HG02885 (cell line): ENCODE data around the gene ATP8A1.

Source experiments
- ATAC-seq: cut with Tn5 transposase; IDR thresholded peaks from one replicate; pipeline ENCODE4 v1.9.1; 2021; ENCODE audit warnings: mild to moderate bottlenecking; ENCODE audit not compliant: unreplicated experiment, poor library complexity

The ATP8A1 gene

DNA sequence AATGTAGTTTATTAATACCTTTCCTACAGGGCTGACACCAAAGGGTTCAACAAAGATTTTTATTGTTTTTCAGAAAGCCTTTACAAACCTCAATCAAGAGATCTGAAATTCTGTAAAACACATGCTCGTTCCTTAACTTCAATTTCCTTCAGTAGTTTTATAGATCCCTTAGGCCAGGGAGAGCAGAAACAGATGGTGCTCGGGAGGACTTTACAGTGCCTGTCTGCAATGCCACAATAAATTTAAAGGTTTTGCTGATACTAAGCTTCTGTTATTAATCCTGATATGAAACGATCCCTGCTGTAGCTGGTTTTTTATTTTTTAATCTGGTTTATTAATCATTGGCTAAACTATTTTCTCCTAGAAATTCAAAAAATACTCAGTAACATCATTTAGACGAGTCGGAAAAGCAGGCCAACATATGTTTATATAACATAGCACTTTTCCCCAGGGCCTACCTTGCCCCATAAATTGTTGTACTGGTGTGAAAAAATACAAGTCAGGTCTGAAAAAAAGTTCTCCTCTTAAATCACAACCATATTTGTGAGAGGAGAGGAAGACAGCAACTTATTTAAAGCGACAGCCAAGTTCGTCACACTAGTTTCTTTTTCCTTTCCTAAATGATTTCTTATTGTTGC, 219.9 kb downstream of the ATP8A1 start:
- no peak for ATAC-seq

GRCh38 chr4:42428036-42428435, 228.9 kb downstream of the ATP8A1 start:
- no peak for ATAC-seq

DNA sequence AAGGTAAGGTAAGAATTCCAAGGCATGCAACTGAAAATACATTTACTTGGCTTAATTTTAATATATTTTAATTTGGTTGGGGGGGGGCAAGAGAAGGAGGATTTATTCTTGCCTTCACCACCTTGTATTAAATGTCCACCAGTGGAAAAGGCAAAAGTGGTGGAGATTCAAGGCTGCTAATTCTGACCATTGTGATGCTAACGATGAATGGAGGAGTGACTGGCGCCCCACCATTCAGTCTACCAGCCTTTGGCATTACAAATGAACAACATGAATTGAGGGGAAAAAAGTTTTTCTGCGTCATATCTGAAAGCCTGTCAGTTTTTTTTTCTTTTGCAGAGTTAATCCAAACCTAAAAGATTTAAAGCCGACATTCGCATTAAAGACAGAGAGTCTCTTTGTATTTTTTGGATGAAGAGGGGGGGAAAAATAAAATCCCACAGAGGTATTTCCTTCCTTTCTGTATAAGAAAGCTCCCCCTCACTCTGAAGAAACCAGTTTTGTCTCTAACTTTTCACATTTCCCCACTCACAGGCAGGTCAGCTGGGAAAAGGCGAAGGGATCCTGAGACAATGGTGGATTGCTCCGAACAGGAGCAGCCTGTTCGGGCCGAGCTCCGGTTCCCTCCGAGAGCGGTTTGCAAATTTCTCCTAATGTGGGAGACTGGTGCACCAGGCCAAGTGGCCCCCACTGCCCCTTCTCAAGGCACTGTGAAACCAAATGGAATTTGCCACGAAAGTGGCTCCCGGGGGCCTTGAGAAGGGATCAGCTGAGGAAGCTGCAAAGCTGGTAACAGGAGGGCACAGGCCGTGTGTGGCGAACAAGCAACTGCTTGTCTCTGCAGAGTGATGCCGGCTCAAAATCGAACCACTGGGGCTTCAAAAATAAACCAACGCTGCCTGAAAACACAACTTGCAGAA, 231.5 kb downstream of the ATP8A1 start:
- ATAC-seq, result no peak

- ATAC-seq, result no peak
Observed at GRCh38 chr4:42420140-42420539, 236.8 kb downstream of the ATP8A1 start.

GRCh38 chr4:42417550-42417949, 239.4 kb downstream of the ATP8A1 start:
- no peak for ATAC-seq

- ATAC-seq, result no peak
Observed at GRCh38 chr4:42416017-42416416, 240.9 kb downstream of the ATP8A1 start.

- no peak for ATAC-seq
Observed at GRCh38 chr4:42415281-42415680, 241.6 kb downstream of the ATP8A1 start.

GRCh38 chr4:42412251-42412650, 244.7 kb downstream of the ATP8A1 start:
- no peak for ATAC-seq

DNA sequence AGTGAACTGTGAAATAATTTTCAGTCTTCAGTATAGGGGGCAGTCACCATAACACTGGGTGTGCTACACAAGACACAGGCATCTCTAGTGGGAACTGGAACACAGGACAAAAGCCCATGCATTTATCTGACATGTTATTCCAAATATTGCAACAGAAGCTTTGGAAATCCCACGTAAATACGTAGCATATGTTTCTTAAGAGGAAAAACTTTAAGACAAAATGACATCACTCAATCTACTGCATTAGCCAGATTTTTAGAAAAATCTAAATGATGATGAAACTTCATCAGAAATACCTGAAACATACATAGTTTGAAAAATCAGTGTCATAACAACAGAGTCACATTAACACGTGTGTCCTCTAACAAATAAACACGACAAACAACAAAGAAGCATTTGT, 245.1 kb downstream of the ATP8A1 start:
- ATAC-seq, result no peak

GRCh38 chr4:42410446-42410845, 246.5 kb downstream of the ATP8A1 start:
- no peak for ATAC-seq

DNA sequence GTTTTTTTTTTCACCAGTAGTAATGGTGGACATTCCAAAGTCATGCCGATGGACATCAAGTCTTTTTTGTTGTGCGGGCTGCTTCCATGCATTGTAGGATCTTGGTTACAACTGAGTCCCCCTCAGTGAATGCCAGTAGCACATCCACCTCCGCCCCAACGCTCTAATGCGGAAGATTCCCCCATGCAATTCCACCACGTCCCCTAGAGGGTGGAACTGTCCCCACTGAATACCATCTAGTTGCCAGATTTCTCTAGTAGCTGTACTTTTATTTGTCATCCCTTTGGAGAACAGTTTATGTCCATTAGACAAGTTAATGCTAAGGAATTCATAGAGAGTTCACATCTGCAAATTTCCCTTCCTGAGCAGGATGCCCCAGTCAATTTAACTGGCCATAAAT, 252.9 kb downstream of the ATP8A1 start:
- ATAC-seq, result no peak

- no peak for ATAC-seq
Observed at GRCh38 chr4:42401171-42401570, 255.7 kb downstream of the ATP8A1 start.

DNA sequence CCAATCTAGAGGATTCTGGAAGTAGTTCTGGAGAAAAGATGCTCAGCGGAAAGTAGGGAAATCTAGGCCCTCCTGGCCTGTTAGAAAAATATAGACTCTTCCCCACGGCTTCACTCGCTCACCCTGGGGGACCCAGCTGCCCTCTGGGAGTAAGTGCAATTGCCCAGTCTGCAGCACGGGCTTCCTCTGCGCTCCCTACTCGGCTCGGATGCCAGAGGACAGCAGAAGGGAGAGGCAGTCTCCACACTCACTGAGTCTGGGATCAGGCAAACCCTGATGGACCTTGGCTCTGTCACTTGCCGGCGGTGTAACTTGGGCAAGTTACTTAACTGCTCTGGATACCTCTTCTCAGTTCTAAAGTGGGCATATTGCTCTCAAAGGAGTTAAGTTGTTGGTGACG, 257.5 kb downstream of the ATP8A1 start:
- ATAC-seq, result no peak

- ATAC-seq, result no peak
Observed at GRCh38 chr4:42398871-42399331, 258.0 kb downstream of the ATP8A1 start.

DNA sequence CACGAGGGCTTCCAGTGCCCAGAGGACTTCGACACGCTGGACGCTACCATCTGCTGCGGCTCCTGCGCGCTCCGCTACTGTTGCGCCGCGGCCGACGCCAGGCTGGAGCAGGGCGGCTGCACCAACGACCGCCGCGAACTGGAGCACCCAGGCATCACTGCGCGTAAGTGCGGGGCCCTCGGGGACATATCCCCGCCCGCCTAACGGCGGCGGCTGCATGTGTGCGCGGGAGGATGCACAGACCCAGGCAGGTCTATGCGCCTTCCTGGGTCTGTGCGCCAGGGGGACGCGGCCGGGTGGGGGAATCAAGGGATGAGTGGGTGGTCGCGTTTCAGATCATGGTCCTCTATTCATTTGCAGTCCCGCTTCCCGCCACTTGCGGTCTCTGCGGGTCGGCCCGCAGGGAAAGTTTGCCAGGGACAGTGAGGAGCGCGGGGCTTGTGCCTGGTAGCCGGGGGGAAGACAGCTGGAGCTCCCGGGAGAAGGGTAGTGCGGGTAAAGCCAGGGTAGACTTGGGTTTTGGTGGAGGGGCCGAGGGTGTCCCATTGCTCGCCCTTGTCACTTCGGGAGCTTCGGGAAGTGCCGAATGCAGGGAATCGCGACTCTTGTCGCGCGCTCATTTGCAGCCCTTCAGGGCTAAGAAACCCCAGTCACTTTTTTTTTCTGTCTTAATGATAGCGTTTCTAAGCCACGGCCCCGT, 258.6 kb downstream of the ATP8A1 start:
- ATAC-seq, result peak; percentile 49

DNA sequence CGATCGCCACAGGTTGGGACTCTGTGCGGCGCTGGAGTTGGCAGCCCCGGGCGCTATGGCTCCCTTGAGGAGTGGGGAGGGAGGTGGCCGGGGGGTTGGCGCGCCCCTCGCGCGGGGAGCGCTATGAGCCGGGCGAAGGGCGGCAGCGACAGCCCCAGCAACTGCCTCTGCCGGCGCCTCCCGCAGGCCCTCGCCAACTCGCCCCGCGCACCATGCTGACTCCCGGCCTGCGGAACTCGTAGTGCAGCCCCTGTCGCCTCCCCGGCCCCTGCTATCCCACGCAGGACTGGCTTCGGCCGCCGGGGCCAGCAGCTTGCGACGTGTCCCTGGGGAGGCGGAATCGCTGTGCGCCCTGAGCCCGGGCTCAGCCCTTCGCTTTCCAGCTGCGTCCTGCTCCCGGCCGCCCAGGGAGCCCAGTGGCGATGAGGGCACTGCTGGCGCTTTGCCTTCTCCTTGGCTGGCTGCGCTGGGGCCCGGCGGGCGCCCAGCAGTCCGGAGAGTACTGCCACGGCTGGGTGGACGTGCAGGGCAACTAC, 259.2 kb downstream of the ATP8A1 start:
- ATAC-seq, result peak; percentile 46

DNA sequence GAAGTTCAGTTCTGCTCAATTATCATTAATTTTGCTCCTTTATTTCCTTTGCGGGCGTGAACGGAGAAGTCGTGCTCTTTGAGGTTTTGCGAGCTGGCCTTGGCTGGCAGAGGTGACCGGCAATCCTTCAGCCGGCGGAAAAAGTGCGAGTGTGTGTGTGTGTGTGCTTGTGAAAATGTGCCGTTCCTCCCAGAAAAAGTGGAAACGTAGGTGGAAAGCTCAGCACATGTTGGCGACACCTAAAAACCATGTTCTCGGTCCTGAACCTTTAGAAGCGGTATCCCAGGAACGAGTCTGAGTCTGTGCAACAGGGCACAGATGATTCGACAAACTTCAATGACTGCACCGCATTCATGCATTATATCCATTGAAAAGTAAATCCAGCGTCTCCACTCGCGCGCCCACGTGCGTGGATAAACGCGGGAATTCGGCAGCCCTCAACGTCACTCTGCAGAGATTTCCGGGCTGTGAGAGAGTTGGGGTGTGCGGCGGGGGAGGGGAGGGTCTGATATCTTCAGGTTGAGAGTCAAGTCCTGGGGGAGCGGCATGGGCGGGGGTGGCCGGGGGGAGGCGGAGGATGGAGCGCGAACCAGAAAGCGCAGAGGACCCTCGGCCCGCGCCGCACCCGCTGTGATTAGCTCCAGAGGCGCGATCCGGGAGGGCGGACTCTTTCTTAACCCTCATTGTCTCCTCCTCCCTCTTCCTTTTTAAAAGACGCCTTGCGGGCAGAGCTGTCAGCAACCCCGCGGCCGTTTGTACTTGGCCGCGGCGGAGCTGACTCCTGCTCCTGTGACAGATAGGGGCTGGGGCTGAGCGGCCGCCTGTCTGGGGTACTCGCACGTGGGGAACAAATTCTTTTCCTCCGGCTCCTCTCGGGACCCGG, 259.9 kb downstream of the ATP8A1 start, which contains the start of gene SHISA3:
SHISA3 (plus strand) TSS at position 737 of the 883 bp plus-strand sequence. CDS start 569 bp downstream, outside the sequence.
- ATAC-seq, result peak; percentile 56

DNA sequence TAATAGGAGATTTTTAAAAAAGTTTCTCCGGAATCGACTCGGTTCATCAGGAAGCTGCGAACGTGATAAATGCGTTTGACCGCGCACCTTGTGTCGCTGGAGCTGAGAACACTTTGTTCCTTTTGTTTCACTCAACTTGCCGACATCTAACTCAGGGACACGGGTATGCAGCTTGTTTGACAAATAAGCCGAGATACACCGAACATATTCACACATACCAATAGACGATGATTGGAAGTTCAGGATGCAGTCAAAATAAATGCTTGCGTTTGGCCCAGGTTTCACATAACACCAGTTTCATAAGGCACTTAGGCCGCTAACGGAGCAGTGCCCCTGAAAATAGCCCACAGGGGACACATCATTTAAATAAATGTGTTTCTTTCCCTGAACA, 260.5 kb downstream of the ATP8A1 start:
- no peak for ATAC-seq

DNA sequence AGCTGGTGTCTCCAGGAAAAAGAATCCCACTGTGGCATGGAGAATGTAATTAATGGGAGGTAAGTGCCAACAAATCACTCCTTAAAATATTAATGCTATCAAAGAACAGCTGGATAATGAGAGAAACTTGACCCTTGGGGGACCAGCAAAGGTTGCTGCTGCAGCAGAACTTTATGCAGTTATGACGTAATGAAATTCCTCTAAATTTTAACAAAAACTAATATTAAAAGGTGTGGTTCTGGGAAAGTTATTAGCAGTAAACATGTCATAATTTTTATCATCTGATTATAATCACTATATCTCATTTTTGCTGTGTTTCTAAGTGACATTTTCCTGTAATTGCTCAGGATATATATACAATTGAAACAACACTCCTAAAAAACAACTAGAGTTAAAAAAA, 261.3 kb downstream of the ATP8A1 start:
- no peak for ATAC-seq

DNA sequence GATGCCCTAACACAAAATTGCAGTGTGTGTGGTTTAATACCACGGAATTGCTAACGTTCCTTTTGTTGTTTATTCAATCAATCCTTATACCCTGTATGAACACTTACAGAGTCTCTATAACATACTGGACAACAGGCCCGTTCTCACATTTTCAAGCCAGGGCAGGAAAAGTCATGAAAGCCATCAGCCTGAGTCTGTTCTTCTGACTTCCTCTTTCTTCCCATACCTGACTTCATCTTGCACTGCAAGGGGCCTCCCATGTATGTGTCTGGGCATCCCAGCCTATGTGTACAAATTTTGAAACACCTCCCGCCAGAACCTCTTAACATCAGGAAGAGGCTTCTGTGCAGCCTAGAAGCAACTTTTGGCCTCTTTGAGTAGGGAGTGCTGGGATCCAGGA, 264.5 kb downstream of the ATP8A1 start:
- no peak for ATAC-seq
